Suppressor macrophage treated with lipopolysaccharide for 1 hour (primary cell): ENCODE measurements around the gene TBX5.

Experiments used
- DNase-seq, 3 donors: peaks; one replicate each; pipeline ENCODE4 v3.0.0-alpha.2; 2020 to 2022

The TBX5 gene

GRCh38 chr12:114405519-114406271 lies at the start of gene TBX5:
Gene TBX5 (minus strand): TSS chr12:114406144. CDS start chr12:114403898, 2,246 bp downstream.
- no peak for DNase-seq

- DNase-seq = no peak
Measured at GRCh38 chr12:114451657-114452056, 45.7 kb upstream of the TBX5 start.

GRCh38 chr12:114450515-114451300 lies 44.8 kb upstream of the TBX5 start:
- DNase-seq = no peak

GRCh38 chr12:114450019-114450418 lies 44.1 kb upstream of the TBX5 start:
- DNase-seq = no peak

- no peak for DNase-seq
Measured at GRCh38 chr12:114448618-114448933, 42.6 kb upstream of the TBX5 start.

GRCh38 chr12:114447799-114448617 lies 42.1 kb upstream of the TBX5 start:
- no peak for DNase-seq

GRCh38 chr12:114447274-114447716 lies 41.4 kb upstream of the TBX5 start:
- no peak for DNase-seq

GRCh38 chr12:114445401-114446323 lies 39.7 kb upstream of the TBX5 start:
- DNase-seq = no peak

- DNase-seq = no peak
Measured at GRCh38 chr12:114444422-114445279, 38.7 kb upstream of the TBX5 start.

GRCh38 chr12:114443607-114444421 lies 37.9 kb upstream of the TBX5 start:
- DNase-seq = no peak

GRCh38 chr12:114442578-114442977 lies 36.6 kb upstream of the TBX5 start:
- DNase-seq = no peak

GRCh38 chr12:114441545-114441944 lies 35.6 kb upstream of the TBX5 start:
- DNase-seq = no peak

GRCh38 chr12:114441039-114441383 lies 35.1 kb upstream of the TBX5 start:
- no peak for DNase-seq

- no peak for DNase-seq
Measured at GRCh38 chr12:114440270-114441038, 34.5 kb upstream of the TBX5 start.

GRCh38 chr12:114439817-114440216 lies 33.9 kb upstream of the TBX5 start:
- no peak for DNase-seq

GRCh38 chr12:114439261-114439683 lies 33.3 kb upstream of the TBX5 start:
- no peak for DNase-seq

GRCh38 chr12:114438635-114439256 lies 32.8 kb upstream of the TBX5 start:
- no peak for DNase-seq

- no peak for DNase-seq
Measured at GRCh38 chr12:114434341-114434740, 28.4 kb upstream of the TBX5 start.

- DNase-seq = no peak
Measured at GRCh38 chr12:114431902-114432301, 26.0 kb upstream of the TBX5 start.
